ENCODE data around the gene PPM1N. TPM values are rescaled to one million over a fixed set of nuclear protein-coding genes. Genes with fewer than 3 reads are reported as not detected.

Gene PPM1N
- total and polyA plus RNA-seq, 4 donors = 0.79 to 2.1 (median 1.6) TPM

DNA sequence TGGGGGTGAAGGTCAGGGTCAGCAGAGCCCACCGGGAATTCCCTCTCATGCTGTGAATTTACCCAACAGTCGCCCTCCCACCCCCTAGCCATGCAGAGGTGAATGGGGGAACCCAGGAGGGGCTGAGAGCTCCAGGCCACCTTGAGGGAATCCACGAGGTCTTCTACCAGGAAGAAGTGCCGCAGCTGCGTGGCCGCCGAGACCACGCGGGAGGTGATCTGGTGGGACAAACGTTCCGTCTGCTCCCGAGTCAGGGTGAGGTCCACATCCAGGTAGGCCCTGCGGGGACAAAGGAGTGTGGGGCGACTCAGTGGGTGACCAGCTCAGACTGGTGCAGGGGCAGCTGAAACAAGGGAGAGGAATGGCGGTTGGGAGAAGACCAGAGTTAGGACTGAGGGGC, 9.5 kb upstream of the PPM1N start:
- DNase-seq (ENCODE audit: low read depth in 4 of 6, low spot score in 6 of 6) = peak in 1 of 6 donors; percentile 0
- Histone ChIP-seq H3K27ac (ENCODE audit: low read depth, low read length) (no peak overlapping the region), H3K9me3 (ENCODE audit: control insufficient read depth, insufficient read depth, low read length) (no peaks in the 10 kb centered on the region), H3K36me3 (ENCODE audit: control insufficient read depth, insufficient read depth, low read length) (peaks cover 46% of the 10 kb centered on the region), H3K4me1 (ENCODE audit: control insufficient read depth, insufficient read depth, low read length) (peaks cover 14% of the 10 kb centered on the region), H3K4me3 (ENCODE audit: low read depth, low read length) (no peak overlapping the region), H3K27me3 (ENCODE audit: control insufficient read depth, insufficient read depth, low read length) (no peaks in the 10 kb centered on the region)
- 93% methylated on average over 14 of the region's 15 CpGs for WGBS (ENCODE audit: insufficient coverage)

DNA sequence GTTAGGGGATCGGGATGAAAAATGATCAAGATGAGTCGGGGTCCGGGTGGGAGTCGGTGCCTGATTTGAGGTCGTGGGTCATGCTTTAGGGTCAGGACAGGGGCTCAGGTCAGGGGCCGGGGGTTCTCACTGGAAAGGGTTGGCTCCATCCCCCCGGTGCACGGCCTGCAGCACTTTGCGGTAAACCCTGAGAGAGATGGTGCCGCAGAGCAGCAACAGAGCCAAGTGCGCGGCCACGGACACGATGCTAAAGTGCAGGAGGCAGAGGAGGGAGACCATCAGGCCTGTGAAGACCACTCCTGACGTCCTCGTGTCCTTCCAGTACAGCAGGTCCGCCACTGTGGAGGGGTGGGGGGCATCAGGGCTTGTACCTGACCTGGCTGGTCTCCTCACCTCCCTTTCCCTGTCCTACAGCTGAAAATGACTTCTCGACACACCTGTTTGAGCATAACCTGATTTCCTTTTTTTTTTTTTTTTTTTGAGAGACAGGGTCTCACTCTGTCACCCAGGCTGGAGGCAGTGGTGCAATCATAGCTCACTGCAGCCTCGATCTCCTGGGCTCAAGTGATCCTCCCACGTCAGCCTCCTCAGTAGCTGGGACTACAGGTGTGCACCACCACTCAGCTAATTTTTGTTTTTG, 8.9 kb upstream of the PPM1N start:
- Histone ChIP-seq H3K9me3 (ENCODE audit: control insufficient read depth, insufficient read depth, low read length) (no peaks in the 10 kb centered on the region), H3K4me1 (ENCODE audit: control insufficient read depth, insufficient read depth, low read length) (peaks cover 14% of the 10 kb centered on the region), H3K4me3 (ENCODE audit: low read depth, low read length) (no peak overlapping the region), H3K27ac (ENCODE audit: low read depth, low read length) (no peak overlapping the region), H3K27me3 (ENCODE audit: control insufficient read depth, insufficient read depth, low read length) (no peaks in the 10 kb centered on the region), H3K36me3 (ENCODE audit: control insufficient read depth, insufficient read depth, low read length) (peaks cover 50% of the 10 kb centered on the region)
- WGBS (ENCODE audit: insufficient coverage) = 86% methylated on average over 13 of the region's 20 CpGs
- peak in 1 of 6 donors; percentile 1 for DNase-seq (ENCODE audit: low read depth in 4 of 6, low spot score in 6 of 6)

DNA sequence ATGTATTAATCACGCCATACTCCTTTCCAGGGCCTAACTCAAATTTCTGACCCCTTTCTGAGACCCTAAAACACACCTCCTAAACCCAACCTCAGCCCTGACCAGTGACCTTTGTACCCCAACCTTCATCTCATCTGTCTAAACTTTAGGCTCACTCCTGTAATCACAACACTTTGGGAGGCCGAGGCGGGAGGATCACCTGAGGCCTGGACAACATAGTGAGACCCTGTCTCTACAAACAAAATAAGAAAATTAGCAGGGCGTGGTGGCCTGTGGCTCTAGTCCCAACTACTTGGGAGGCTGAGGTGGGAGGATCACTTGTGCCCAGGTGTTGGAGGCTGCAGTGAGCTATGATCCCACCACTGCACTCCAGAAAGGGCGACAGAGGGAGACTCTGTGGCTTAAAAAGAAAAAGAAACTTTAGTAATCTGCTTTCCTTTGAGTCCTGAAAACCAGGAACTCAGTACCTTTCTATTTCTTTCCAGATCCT, 6.1 kb upstream of the PPM1N start:
- Histone ChIP-seq H3K4me1 (ENCODE audit: control insufficient read depth, insufficient read depth, low read length) (peaks cover 24% of the 10 kb centered on the region), H3K27me3 (ENCODE audit: control insufficient read depth, insufficient read depth, low read length) (no peaks in the 10 kb centered on the region), H3K9me3 (ENCODE audit: control insufficient read depth, insufficient read depth, low read length) (no peaks in the 10 kb centered on the region), H3K27ac (ENCODE audit: low read depth, low read length) (no peak overlapping the region), H3K36me3 (ENCODE audit: control insufficient read depth, insufficient read depth, low read length) (peaks cover 53% of the 10 kb centered on the region), H3K4me3 (ENCODE audit: low read depth, low read length) (no peak overlapping the region)
- DNase-seq (ENCODE audit: low read depth in 4 of 6, low spot score in 6 of 6) = no peak
- 100% methylated on average over 2 of the region's 5 CpGs for WGBS (ENCODE audit: insufficient coverage)

DNA sequence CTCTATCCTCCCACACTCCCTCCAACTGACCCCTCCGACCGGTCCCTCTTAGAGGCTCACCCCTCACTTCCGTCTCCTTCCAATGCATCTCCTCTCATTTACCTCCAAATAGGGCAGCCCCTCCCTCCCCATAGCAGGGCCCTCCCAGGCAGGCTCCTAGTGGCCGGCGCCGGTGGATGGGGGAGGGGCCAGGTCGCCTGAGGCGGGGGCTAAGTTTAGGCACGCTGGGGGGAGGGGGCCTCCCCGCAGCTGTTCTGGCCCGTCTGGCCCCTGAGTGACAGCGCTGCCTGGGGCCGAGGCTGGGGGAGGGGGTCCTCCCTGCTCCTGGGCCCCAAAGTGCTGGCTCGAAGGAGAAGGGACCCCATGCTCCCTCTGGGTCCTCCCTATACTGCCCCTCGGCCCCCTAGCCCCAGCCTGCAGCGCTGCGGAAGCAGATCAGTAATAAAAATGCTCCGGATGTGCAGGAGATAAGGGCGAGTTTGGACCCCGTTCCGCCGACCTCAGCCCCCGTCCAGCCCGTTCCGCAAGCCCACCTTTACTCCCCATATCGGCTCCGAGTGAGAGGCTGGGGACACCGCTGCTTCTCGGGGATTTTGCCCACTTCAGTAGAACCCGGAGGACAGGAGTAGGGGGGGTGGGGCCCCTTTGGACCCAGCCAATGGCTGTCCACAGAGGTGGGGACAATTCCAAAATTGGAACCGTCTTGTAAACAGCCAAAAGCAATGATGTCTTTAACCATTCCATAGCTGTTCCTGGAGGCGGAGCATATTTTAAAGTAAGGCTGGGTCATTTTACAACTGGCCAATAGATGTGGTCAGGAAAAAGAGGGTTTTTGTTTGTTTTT, 5.4 kb upstream of the PPM1N start:
- peaks cover 49% of the 10 kb centered on the region for H3K36me3 ChIP-seq (ENCODE audit: control insufficient read depth, insufficient read depth, low read length)
- WGBS (ENCODE audit: insufficient coverage) = 10% methylated on average over 18 of the region's 32 CpGs
- DNase-seq (ENCODE audit: low read depth in 4 of 6, low spot score in 6 of 6) = peak in 1 of 6 donors; percentile 56
- peaks cover 30% of the 10 kb centered on the region for H3K4me1 ChIP-seq (ENCODE audit: control insufficient read depth, insufficient read depth, low read length)
- peaks cover 2% of the 10 kb centered on the region for H3K27me3 ChIP-seq (ENCODE audit: control insufficient read depth, insufficient read depth, low read length)
- peak overlapping the region; percentile 46 for H3K4me3 ChIP-seq (ENCODE audit: low read depth, low read length)
- H3K27ac ChIP-seq (ENCODE audit: low read depth, low read length) = peak overlapping the region; percentile 6
- H3K9me3 ChIP-seq (ENCODE audit: control insufficient read depth, insufficient read depth, low read length) = no peaks in the 10 kb centered on the region

DNA sequence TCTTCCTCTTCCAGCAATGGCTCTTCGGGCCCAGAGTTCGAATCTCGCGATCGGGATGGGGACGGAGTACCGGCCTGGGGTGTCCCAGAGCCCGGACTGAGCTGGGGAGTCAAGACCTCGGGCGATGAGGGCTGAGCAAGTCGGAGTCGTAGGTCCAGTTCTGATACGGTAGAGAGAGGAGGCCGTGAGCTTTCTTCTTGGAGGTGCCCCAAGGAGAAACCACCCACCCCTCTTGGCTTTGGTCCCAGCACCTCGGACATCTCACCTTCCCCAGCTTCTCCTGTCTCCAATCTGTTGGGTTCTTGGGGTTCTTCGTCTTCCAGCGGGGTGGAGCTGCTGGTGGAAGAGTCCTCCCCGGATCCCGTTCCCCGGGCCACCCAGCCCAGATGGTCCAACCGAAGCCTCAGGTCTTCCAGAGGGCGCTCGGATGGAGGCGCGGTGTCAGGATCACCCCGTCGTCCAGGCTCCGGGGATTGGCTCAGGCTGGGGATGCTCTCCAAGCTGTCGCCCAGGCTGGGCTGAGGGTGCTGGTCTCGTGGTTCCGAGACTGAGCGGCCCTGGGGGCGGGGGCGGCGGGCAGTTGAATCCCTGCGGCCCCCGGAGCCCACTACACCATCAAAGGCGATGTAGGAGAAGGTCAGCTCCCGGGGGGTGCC, 3.9 kb upstream of the PPM1N start:
- 95% methylated on average over 28 of the region's 39 CpGs for WGBS (ENCODE audit: insufficient coverage)
- DNase-seq (ENCODE audit: low read depth in 4 of 6, low spot score in 6 of 6) = peak in 1 of 6 donors; percentile 5
- Histone ChIP-seq H3K4me1 (ENCODE audit: control insufficient read depth, insufficient read depth, low read length) (peaks cover 44% of the 10 kb centered on the region), H3K36me3 (ENCODE audit: control insufficient read depth, insufficient read depth, low read length) (peaks cover 34% of the 10 kb centered on the region), H3K9me3 (ENCODE audit: control insufficient read depth, insufficient read depth, low read length) (no peaks in the 10 kb centered on the region), H3K27me3 (ENCODE audit: control insufficient read depth, insufficient read depth, low read length) (peaks cover 18% of the 10 kb centered on the region), H3K27ac (ENCODE audit: low read depth, low read length) (no peak overlapping the region), H3K4me3 (ENCODE audit: low read depth, low read length) (no peak overlapping the region)

DNA sequence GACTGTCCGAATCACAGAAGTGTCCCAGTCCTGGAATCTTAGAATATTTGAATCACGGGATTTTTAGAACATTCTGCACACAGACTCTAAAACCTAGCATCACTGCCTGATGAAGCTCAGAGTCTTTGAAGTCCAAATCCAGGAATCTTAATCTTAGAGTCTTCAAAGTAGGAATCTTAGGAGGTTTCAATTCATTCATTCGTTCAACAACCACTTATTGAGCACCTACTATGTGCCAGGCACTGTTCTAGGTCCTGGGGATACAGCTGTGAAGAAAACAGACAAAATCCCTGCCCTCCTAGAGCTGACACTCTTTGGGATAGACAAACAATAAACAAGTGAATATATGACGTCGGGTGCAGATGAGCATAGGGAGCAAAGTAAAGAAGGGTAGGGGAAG, 3.1 kb upstream of the PPM1N start:
- DNase-seq (ENCODE audit: low read depth in 4 of 6, low spot score in 6 of 6) = no peak
- H3K36me3 ChIP-seq (ENCODE audit: control insufficient read depth, insufficient read depth, low read length) = peaks cover 30% of the 10 kb centered on the region
- H3K9me3 ChIP-seq (ENCODE audit: control insufficient read depth, insufficient read depth, low read length) = no peaks in the 10 kb centered on the region
- H3K27me3 ChIP-seq (ENCODE audit: control insufficient read depth, insufficient read depth, low read length) = peaks cover 26% of the 10 kb centered on the region
- 92% methylated on average over 4 of the region's 5 CpGs for WGBS (ENCODE audit: insufficient coverage)
- H3K4me3 ChIP-seq (ENCODE audit: low read depth, low read length) = no peak overlapping the region
- H3K27ac ChIP-seq (ENCODE audit: low read depth, low read length) = no peak overlapping the region
- H3K4me1 ChIP-seq (ENCODE audit: control insufficient read depth, insufficient read depth, low read length) = peaks cover 47% of the 10 kb centered on the region

DNA sequence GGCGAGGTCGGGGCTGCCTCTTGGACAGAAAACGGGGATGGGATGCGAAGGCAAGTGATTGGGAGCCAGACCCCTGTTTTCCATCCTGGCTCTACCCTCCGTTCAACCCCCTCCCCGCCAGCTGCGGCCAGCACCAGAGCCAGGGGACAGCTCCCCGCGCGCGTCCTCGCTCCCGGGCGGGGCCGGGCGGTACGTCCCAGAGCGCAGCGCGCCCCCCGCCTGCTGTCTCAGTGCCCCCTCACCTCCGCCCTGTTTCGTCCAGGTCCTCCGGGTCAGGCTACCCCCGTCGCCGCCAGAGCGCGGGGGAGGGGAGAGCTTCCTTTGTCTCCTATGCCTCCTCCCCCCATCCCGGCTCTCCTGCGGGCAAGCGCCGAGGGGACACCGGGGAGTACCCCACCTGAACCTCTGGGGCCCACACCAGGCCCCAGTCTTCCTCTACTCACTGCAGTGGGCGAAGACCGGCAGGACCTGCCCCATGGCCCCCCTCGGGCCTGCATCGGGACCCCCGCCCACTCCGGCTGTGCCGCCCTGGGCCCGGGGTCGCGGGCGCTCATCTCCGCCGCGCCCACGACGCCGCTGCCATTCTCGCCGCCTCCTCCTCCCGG, 1.8 kb upstream of the PPM1N start:
- peaks cover 23% of the 10 kb centered on the region for H3K36me3 ChIP-seq (ENCODE audit: control insufficient read depth, insufficient read depth, low read length)
- DNase-seq (ENCODE audit: low read depth in 4 of 6, low spot score in 6 of 6) = peak in 2 of 6 donors; percentile 67 to 68
- no peaks in the 10 kb centered on the region for H3K9me3 ChIP-seq (ENCODE audit: control insufficient read depth, insufficient read depth, low read length)
- peaks cover 47% of the 10 kb centered on the region for H3K4me1 ChIP-seq (ENCODE audit: control insufficient read depth, insufficient read depth, low read length)
- H3K4me3 ChIP-seq (ENCODE audit: low read depth, low read length) = peak overlapping the region; percentile 73
- no peak overlapping the region for H3K27ac ChIP-seq (ENCODE audit: low read depth, low read length)
- 0% methylated on average over 54 of the region's 54 CpGs for WGBS (ENCODE audit: insufficient coverage)
- H3K27me3 ChIP-seq (ENCODE audit: control insufficient read depth, insufficient read depth, low read length) = peaks cover 32% of the 10 kb centered on the region

DNA sequence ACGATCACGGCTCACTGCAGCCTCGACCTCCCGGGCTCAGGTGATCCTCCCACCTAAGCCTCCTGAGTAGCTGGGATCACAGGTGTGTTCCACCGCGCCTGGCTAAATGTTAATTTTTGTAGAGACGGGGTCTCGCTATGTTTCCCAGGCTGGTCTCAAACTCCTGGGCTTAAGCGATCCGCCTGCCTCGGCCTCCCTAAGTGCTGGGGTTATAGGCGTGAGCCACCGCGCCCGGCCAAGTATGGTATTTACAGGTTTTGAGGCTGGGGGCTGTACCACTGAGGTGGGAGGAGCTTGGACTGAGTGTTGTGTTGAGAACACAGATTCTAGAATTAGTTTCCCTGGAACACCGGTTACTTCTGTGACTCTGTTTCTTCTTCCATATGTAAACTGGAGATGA, 452 bp upstream of the PPM1N start:
- H3K9me3 ChIP-seq (ENCODE audit: control insufficient read depth, insufficient read depth, low read length) = no peaks in the 10 kb centered on the region
- no peak overlapping the region for H3K27ac ChIP-seq (ENCODE audit: low read depth, low read length)
- peaks cover 38% of the 10 kb centered on the region for H3K27me3 ChIP-seq (ENCODE audit: control insufficient read depth, insufficient read depth, low read length)
- 13% methylated on average over 15 of the region's 16 CpGs for WGBS (ENCODE audit: insufficient coverage)
- no peak overlapping the region for H3K4me3 ChIP-seq (ENCODE audit: low read depth, low read length)
- peaks cover 15% of the 10 kb centered on the region for H3K36me3 ChIP-seq (ENCODE audit: control insufficient read depth, insufficient read depth, low read length)
- peaks cover 40% of the 10 kb centered on the region for H3K4me1 ChIP-seq (ENCODE audit: control insufficient read depth, insufficient read depth, low read length)
- DNase-seq (ENCODE audit: low read depth in 4 of 6, low spot score in 6 of 6) = peak in 1 of 6 donors; percentile 12
